NCI-H460 (cell line): Measurements from ENCODE around the gene UGCG. TPM values are rescaled to one million over a fixed set of nuclear protein-coding genes. Genes with fewer than 3 reads are reported as not detected.

Experiments
- DNase-seq: peaks from one replicate; pipeline ENCODE4 v3.0.0-alpha.2; 2016; ENCODE audit warnings: low read depth; ENCODE audit errors: extremely low read depth
- small RNA-seq, 2 experiments: library from RNA; depleted of rRNA; stranded (forward); fragments of <200 nt; gene quantifications; one replicate each; pipeline ENCODE3, GENCODE V24; 2014
- total RNA-seq: library from RNA; depleted of rRNA; stranded (reverse); fragments of >200 nt; shearing (Covaris generic); gene quantifications from 2 replicates; pipeline ENCODE4 v1.2.3, GENCODE V29; 2014; rRNA removed

The UGCG gene
- total RNA-seq, 1 experiment from 2014 or later = 39.0 TPM

DNA sequence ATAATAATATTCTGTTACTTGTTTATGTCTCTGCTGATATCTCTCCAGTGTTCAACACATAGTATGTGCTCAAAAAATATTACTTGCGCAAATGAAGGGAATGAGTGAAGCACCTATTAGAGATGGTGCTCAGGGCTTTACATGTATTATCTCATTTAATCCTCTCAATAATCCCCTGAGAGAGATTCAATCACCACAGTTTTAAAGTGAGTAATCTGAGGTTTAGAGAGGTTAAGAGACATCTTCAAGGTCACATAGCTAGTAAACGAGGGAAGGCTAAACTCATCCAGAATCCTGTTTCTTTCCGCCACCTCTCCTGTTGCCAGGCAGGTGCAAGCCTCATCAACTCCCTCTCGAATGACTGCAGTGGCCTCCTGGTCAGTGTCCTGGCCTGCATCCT, 82.0 kb downstream of the UGCG start:
- no peak for DNase-seq

DNA sequence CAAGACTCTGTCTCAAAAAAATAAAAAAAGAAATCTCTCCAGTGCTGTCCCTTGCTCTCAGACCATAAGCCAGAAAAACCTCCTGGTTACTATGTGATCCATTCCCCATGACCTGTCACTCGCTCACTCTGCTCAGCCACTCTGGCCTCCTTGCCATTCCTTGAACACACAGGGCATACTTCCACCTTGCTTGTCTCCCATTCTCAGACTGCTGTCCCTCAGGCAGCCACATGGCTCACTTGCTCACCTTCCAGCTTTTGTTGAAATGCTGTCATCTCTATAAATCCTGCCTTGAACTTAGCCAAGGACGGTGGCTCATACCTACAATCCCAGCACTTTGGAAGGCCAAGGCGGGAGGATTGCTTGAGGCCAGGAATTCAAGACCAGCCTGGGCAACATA, 82.9 kb downstream of the UGCG start:
- no peak for DNase-seq

DNA sequence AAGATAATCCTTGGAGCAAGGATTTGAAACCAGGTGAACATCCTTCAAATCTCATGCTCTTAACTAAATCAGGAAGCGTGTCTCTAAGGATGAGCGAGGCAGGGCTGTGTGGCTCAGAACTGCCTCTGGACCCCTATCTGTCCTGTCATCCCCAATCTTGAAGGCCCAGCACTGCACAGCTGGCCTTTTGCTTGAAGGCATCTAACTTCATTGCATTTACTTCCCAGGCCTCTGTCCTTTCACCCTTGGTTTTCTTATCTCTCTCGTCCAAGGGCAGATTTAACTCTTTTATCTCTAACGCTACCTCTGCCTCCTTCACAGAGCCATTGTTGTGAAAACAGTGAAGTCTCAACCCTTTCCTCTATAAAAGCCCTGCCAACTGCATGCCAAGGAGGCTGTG, 83.8 kb downstream of the UGCG start:
- no peak for DNase-seq

DNA sequence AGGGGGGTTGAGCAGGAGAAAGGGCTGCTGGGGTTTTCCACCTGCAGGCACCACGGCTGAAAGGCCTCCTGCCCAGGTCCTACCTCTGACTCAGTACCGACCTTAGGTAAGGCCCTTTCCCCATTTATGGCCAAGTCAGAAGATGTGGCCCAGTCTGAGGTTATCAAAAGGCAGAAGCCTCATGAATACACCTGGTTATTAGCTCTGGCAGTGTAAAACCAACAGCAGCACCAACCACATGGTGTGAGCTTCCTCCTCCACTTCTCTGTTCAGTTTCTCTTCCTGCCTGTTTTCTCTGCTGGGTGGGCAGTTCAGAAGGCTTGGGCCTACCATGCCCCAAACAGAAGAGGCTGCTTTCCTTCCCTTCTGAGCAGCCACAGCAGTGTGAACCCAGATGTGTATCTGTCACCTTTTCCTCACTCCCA, 86.9 kb downstream of the UGCG start:
- no peak for DNase-seq

DNA sequence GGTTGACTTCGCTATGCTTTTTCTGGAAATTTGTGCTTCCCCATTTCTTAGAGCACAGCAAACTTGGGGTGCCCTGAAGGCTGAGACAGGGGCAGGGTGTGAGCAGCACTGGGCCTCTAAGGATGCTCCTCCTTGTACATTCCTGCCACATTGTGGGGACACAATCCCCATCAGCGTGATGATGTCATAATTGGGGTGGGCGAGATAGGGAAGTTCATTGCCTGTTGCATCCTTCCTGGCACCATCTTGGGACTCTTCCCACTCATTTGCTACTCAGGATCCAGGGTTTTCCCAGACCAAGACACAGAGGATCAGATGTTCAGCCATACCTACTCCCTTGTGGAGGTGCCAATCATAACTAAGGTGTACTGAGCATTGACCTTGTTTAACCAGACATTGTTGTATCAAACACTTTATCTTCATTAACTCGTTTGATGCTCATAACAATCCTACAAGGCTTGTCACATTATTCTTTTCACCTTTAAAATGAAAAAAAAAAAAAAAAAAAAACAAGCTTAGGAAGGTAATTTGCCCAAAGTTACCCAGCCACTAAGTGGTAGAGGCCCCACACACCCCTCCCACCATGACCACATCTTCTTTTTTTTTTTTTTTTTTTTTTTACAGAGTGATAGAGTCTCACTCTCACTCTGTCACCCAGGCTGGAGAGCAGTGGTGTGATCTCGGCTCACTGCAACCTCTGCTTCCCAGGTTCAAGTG, 87.6 kb downstream of the UGCG start:
- DNase-seq = no peak

Small RNA genes within 50 kb of the gene (small RNA-seq; reads per million reads assigned to genes)
- 0 to 0.06 reads per million in 2 experiments for gene MIR4668

Other genes with a start within 250 kb of the UGCG start
- gene GNG10, start 235.2 kb upstream of the UGCG start, total RNA-seq = 114 and 122 TPM in 2 replicates
- gene SHOC1, start 101.9 kb upstream of the UGCG start, total RNA-seq = not detected in 2 replicates